GM18502 (cell line): ENCODE results near the gene AKR1C8.
"Not testable (repeated sequence)": the region's sequence is repeated elsewhere in the genome, so short reads cannot be mapped to it uniquely, and the experiment has no call there.

Experiments used
- ATAC-seq: cut with Tn5 transposase; IDR thresholded peaks from one replicate; pipeline ENCODE4 v1.9.1; 2021; ENCODE audit warnings: mild to moderate bottlenecking; ENCODE audit not compliant: unreplicated experiment, poor library complexity

The AKR1C8 gene

GRCh38 chr10:5175581-5175980 is 9.4 kb downstream of the AKR1C8 start:
- not testable (repeated sequence) for ATAC-seq

- ATAC-seq = no peak
Measured at GRCh38 chr10:5168897-5169420, 16.0 kb downstream of the AKR1C8 start.

- no peak for ATAC-seq
Measured at GRCh38 chr10:5165738-5166137, 19.2 kb downstream of the AKR1C8 start.

- ATAC-seq = no peak
Measured at GRCh38 chr10:5163487-5163886, 21.5 kb downstream of the AKR1C8 start.

- no peak for ATAC-seq
Measured at GRCh38 chr10:5159126-5159525, 25.8 kb downstream of the AKR1C8 start.

- no peak for ATAC-seq
Measured at GRCh38 chr10:5157501-5157900, 27.4 kb downstream of the AKR1C8 start.

- no peak for ATAC-seq
Measured at GRCh38 chr10:5155951-5156350, 29.0 kb downstream of the AKR1C8 start.

GRCh38 chr10:5151076-5151475 is 33.9 kb downstream of the AKR1C8 start:
- no peak for ATAC-seq

- ATAC-seq = no peak
Measured at GRCh38 chr10:5148678-5149032, 36.3 kb downstream of the AKR1C8 start.

GRCh38 chr10:5147981-5148677 is 36.8 kb downstream of the AKR1C8 start:
- ATAC-seq = no peak

- no peak for ATAC-seq
Measured at GRCh38 chr10:5147255-5147980, 37.5 kb downstream of the AKR1C8 start.

GRCh38 chr10:5146920-5147254 is 38.1 kb downstream of the AKR1C8 start:
- ATAC-seq = no peak

- no peak for ATAC-seq
Measured at GRCh38 chr10:5143137-5143536, 41.8 kb downstream of the AKR1C8 start.

- ATAC-seq = no peak
Measured at GRCh38 chr10:5142199-5142598, 42.8 kb downstream of the AKR1C8 start.

GRCh38 chr10:5137699-5138098 is 47.3 kb downstream of the AKR1C8 start:
- not testable (repeated sequence) for ATAC-seq

GRCh38 chr10:5136468-5137087 is 48.4 kb downstream of the AKR1C8 start:
- ATAC-seq = no peak

GRCh38 chr10:5135581-5135980 is 49.4 kb downstream of the AKR1C8 start:
- no peak for ATAC-seq

- no peak for ATAC-seq
Measured at GRCh38 chr10:5125315-5126044, 59.5 kb downstream of the AKR1C8 start.

GRCh38 chr10:5123886-5124285 is 61.1 kb downstream of the AKR1C8 start:
- ATAC-seq = no peak

- not testable (repeated sequence) for ATAC-seq
Measured at GRCh38 chr10:5119997-5120396, 65.0 kb downstream of the AKR1C8 start.

- ATAC-seq = no peak
Measured at GRCh38 chr10:5117026-5117425, 67.9 kb downstream of the AKR1C8 start.
